Activated T-cell treated with anti-CD3 and anti-CD28 coated beads for 24 hours (primary cell): ENCODE measurements around the gene SUPV3L1.

Experiments used
- DNase-seq: peaks from one replicate; pipeline ENCODE4 v3.0.0-alpha.2; 2020; ENCODE audit warnings: low read depth

Gene SUPV3L1

DNA sequence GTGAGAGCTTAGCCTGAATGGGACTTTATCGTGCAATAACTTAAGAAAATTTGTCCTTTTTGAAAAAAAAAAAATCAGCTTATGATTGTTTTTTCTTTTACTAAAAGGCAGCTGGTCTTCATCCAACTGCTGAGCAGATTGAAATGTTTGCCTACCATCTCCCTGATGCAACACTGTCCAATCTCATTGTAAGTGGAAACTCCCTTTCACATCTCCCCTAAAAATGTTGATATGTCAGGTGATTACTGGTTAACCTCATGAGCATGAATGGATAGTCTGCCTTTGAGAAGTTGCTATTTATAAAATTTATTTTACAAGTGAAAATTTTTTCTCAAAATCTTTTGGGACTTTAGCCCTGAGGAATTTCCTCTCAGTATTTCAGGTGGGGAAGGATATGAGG lies 22.3 kb downstream of the SUPV3L1 start:
- no peak for DNase-seq

DNA sequence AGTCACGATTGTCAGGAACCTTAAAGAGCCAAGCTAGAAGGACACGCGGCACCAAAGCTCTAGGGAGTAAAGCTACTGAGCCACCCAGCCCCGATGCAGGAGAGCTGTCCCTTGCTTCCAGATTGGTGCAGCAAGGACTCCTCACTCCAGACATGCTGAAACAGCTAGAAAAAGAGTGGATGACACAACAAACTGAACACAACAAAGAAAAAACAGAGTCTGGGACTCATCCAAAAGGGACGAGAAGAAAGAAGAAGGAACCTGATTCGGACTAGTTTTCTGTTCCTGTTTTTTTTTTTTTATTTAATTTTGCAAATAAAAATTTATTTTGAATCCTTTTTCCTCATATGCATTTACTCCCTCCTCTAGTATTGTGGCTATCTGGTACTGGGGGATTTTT lies 28.7 kb downstream of the SUPV3L1 start:
- no peak for DNase-seq

DNA sequence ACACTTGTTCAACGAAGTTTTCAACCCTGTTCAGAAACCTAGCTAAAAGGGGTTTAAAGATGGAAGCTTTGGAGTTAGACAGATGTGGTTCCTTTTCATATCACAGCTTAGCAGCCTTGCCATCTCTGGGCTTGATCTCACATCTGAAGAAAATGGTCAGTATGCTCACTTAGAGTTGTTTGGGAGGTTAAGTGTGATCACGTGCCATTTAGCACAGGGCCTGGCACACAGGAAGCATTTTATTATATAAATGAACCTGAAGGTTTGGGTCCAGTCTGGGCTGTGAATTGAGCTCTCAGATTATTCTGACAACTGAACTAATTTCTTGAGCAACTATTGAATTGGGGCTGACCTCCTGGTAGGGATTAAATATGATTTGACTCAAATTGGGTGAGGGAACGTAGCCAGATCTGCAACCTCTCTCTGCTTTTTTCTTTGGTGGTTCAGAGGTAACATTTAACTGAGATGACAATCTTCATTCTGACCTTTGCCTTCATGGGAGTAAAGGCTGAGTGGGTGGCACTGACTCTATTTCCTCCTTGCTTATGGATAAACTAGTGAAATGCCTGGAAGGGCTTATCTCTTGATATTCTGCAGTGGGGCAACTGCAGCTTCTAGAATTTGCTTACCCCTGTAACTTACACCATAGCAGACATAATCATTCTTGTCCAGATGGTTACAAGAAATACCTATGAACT lies 29.9 kb downstream of the SUPV3L1 start:
- no peak for DNase-seq

DNA sequence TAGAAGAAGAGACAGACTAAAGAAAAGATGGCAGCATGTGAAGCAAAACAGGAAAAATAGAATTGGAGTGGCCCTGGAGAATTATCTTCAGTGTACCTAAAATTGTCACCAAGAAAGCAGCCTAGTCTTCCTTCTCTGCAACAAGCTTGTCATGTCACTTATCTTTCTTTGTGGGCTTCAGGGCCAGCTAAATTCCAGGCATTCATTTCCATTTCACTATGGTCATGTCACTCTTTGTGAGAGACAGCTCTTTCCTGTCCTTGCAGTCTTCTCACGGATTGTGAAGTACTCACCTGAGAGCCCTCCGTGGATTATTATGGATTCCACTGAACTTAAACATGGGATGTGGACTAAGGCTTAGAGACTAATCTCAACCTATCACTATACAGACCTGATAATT lies 31.1 kb downstream of the SUPV3L1 start:
- no peak for DNase-seq

DNA sequence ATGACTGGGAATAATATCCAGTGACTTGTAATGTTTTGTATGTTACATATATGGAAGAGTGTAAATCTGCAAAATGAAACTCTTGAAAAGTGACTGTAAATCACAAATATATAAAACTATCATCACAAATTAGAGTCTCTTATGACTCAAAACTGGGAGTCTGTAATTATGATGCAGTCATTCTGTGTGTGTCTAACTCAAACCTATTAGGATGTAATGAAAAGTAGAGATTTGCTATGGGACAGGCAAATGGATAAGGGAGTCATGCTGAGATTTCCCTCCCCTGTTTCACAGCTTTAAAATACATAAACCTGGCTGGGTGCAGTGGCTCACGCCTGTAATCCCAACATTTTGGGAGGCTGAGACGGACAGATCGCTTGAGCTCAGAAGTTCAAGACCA lies 31.5 kb downstream of the SUPV3L1 start:
- DNase-seq: no peak

DNA sequence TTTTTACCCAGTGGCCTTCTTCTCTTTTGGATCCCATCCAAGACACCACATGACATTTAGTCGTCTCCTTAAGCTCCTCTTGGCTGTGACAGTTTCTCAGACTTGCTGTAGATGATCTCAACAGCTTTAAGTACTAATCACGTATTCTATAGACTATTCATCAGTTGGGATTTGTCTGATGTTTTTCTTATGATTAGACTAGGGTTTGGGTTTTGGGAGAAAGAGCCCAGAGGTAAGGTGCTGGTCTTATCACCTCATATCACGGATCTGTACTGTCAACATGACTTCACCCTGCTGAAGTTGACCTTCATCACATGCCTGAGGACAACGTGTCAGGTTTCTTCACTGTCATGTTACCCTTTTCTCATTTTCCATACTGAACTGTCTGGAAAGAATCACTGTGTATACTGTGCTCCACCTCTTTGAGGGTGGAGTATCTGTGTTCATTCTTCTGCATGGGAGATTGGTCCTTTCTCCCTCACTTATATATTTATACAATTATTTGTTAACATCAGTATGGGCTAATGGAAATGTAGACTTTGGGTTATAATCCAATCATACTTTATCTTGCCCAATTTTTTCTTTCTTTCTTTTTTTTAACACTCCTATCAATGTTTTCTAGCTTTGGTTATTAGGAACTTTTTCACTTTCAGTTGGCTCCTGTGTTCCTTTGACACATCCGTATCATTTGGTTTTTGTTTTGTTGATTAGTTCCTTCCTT lies 33.7 kb downstream of the SUPV3L1 start:
- no peak for DNase-seq

DNA sequence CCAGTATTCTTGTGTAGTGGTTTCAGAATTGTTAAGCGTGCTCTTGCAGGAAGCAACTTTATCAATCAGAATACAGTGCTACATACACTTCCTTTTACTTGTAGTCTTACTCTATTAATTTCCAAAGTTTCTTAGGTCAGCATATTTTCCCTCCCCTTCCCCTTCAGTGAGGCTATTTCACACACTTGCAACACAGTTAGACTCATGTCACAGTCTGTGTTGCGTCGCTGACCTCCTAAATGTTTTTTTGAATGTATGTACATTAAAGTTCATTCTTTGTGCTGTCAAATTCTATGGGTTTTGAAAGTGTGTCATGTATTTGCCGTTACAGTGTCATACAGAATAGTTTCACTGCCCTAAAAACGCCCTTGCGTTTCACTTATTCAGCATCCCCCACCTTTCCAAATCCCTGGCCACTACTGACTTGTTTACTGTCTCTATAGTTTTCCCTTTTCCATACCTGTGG lies 34.7 kb downstream of the SUPV3L1 start:
- no peak for DNase-seq

DNA sequence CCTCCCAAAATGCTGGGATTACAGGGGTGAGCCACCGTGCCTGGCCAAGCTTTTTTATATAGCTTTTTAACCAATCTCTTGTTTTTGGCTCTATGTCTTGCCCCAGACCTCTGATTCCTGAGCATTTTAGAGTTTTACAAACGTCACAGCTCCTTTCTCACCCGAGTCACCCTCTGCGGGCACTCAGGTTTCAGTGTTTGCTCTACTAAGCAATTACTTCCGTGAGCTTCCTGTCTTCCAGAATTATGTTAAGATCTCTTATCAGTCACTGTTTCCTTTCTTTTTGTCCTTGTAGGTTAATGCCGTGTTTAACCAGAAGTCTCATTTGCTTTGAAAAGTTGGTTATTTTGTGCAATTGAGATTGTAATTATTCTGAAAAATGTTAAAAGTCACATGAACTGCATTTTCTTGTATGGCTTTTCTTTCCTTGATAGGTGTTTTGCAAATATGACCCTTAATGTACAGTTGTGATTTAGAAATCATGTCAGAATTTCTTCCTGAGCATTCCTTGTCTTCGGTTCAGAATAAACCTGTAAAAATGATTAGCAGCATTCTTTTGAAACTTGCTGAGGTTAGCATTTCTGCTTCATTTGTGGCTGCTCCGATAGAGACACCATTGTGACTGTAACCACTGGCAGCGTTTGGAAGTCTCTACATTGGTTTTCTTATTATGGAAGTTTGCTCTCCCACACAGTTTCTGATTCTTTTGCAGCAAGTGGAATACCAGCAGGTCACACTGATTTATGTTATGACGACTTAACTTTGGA lies 35.6 kb downstream of the SUPV3L1 start:
- DNase-seq: no peak

DNA sequence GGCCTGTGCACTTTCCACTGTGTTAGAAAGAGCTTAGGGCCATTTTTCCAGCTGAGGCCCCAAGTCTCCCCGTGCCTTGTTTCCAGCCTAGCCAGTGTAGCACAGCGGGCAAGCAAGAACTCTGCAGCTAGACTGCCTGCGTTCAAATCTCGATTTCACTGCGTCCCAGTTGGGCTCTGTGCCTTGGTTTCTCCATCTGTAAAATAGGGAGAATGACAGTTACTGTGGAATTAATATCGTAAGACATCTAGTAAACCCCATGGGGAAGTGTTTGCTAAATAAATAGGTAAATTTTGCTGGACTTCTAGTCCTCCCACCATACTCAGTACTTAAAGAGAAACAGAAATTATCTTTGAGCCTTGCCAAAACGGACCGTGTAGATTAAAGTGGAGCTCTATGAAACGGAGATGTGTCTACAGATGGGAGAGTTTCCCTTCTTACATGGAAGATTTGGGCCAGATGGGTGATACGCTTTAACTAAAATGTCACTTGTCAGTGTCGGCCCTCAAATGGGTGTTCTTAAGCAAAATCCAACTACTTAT lies 36.6 kb downstream of the SUPV3L1 start:
- no peak for DNase-seq

DNA sequence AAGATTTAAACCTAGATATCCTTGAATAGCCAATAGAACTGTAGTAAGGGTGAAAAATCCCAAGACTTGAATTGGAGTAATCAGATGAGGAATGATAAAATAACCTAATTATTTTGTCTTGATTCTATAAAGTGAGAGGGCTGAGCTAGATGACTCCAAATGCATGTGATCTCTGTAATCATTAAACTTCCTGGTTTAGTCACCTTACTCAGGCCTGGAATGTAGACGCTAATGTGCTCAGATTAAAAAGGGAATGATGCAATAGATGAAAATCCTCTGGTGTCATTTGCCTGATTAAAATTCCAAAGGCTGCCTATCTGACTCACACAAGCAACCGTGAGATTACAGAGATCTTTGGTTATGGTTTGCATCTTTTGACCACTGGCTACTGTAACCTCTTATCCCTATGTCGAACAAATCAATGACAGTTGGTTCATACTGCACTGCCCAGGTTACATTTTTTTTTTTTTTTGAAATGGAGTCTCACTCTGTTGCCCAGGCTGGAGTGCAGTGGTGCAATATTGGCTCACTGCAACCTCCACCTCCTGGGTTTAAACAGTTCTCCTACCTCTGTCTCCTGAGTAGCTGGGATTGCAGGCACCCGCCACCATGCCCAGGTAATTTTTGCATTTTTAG lies 37.2 kb downstream of the SUPV3L1 start:
- no peak for DNase-seq

DNA sequence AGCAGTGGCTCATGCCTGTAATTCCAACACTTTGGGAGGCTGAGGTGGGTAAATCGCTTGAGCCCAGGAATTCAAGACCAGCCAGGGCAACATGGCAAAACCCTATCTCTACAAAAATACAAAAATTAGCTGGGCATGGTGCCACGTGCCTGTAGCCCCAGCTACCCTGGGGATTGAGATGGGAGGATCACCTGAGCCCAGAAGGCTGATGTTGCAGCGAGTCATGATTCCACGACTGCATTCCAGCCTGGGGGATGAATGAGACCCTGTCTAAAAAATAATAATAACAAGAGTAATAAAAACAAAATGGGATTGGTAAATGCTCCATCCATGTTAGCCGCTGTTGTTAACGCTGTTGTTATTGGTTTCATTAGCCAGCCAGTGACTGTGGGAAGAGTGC lies 38.8 kb downstream of the SUPV3L1 start:
- DNase-seq: no peak

DNA sequence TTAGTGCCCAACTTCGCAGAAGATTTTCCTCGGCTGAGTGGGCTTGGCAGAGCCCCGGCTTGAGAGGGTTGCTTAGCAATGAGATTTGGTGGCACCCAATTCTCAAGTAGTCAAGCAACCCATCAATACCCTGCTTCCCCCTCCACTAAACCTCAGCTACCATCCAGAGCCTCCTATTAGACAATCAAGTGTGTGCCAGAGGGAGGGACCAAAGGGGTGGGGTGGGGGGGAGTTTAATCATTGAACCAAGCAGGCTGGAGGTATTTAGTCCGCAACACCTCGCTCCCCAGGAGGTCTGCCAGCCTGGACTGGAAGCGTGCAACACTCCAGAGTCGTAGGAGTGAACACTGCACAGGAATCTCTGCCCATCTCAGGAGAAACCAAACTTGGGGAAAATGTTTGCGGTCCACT lies 40.0 kb downstream of the SUPV3L1 start, which contains the start of gene HKDC1:
HKDC1 (plus strand) TSS at position 292 of the 411 bp plus-strand sequence; CDS start at position 396, 104 bp downstream.
- DNase-seq: no peak

DNA sequence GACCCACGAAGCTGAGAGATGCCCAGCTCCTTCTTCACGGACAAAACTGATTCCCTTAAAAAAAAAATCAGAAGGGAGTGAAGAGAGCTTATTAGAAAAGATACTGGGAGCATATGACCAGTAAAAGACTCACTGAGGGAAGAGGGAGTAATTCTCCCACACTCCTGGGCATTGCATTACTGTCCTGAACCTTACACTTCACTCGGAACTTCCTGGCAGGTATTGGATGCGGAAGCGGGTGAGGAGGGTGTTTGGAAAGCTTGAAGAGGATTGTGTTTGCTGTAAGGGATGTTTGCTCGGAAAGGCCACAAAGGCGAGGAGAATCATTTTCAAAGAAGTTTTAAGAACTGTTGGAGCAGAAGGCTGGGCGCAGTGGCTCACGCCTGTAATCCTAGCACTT lies 40.5 kb downstream of the SUPV3L1 start:
- no peak for DNase-seq

DNA sequence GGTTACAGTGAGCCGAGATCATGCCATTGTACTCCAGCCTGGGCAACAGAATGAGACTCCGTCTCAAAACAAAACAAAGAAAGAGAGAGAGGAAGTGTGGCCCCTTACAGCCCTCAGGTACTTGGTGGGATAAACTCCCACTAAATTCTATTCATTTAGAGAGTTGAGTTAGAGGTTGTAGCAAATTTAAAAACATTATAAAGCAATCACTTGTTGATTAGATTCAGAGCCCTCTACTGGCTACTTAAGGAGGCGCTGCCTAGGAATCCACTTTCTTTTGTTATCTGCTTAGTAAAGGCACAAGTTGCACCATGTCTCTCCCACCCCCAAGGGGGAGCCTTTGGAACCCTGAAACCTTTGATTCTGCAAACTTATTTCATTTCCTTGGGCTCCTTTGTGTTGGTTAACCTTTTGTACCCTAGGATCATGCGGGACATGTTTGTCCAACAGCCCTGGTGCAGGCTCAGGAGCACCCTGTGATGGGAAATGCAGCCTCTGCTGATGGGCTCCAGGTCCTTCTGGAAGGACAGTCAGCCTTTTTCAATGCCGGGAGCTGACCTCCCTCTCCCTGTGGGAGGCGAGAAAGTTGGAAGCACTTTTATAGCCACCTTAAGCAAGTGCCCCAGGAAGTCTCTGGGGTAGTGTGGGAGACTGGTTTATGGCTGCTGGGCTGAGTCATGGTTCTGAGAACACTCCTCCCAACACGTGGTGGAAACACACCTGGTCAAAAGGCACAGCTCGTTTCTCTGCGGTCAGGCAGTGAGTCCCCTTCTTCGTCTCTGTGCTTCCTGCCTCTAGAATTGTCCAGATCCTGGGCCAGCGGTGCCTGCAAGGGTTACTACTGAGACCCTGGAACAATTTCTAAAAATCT lies 42.4 kb downstream of the SUPV3L1 start:
- DNase-seq: peak; percentile 71

DNA sequence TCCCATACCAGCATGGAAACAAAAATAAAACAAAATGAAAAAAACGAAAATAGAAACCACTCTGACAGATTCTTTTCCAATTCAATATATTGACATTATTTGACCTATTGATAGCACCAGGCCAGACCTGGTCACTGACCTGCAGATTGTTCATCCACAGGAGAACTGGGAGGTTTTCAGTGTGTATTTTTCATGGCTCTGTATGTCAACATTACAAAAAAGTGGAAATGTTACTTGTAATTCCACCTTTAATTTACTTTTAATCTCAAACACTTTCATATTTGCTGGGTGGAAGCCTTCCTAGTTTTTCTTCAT lies 43.0 kb downstream of the SUPV3L1 start:
- no peak for DNase-seq

DNA sequence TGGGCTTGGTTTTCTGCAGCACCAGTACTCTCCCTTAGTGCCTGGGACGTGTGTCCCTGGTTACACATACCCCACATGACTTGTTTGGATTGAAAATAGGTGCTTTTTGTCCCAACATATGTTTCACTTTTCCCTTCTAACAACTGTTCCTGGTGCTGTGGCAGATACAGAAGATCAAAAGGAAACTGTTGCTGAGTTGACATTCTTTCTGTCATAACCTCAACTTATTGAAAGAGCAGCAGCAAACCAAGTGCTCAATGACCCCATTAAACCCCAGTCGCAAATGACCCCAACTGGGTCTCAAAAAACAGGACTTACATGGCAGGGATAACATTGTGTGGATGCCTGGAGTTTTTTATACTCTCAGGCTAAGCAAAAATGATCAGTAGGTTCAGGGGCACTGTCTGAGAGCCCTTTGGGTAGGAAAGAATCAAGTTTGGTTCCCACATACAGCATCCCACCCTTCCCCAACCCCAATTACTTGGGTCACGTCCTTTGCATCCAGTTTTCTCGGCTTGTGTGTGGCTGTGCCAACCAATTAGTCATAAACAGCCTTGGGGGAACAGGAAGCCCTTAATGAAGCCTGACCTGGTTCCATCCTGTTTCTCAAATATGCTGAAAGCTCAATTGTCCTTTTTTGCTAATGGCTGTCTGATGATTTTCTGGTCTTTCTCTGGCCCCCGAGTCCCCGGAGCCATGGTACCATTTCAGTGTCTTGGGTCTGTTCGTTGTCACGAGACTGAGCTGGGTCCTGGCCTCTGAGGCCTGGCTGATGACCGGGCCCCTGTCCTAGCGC lies 45.0 kb downstream of the SUPV3L1 start:
- no peak for DNase-seq

DNA sequence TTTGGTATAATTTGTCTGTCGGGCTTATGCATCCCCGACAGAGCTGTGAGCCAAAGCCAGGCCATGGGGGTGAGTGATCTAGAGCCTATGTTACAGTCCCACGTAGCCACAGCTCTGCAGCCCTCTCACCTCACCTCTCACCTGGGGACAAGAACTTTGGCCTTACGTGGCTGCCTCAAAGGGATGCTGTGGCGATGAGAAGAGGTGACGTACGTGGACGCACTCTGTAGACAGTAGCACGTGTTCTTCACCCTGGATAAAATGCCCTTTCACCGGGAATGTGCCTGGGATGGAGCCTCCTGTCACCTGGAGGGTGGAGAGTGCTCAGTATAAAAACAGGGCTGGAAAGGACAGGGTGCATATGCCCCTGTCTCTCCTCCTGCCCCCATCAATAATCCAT lies 45.6 kb downstream of the SUPV3L1 start:
- no peak for DNase-seq

DNA sequence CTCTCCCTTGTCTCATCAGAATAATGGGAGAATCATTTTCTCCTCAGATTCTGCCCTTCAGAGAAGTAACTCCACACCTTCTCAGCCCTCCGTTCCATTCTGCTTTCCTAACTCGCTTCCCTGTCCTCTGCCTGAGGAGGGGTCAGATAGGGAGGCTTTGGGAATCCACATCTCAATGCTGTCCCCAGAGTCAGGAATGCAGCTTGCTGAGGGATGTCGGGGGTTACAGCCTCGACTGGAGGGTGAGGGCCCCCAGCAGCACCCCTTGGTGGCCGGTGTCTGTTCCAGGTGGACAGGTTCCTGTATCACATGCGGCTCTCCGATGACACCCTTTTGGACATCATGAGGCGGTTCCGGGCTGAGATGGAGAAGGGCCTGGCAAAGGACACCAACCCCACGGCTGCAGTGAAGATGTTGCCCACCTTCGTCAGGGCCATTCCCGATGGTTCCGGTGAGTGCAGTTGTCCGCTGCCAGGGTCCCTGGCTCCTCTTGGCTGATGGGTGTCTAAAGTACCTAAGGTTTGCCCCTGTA lies 47.0 kb downstream of the SUPV3L1 start:
- no peak for DNase-seq

DNA sequence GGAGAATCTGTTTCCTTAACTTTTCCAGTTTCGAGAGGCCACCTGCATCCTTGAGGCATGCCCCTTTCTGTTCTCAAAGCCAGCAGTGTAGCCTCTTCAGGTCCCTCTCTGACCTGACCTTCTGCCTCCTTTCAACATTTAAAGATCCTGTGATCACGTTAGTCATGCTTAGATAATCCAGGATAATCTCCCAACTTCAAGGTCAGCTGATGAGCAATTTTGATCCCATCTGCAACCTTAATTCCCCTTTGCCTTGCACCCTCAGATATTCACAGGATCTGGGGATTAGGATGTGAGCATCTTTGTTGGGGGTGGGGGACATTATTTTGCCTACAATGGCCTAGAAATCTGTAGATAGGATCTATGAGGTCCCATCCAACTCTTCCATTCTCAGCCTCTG lies 48.1 kb downstream of the SUPV3L1 start:
- DNase-seq: no peak

DNA sequence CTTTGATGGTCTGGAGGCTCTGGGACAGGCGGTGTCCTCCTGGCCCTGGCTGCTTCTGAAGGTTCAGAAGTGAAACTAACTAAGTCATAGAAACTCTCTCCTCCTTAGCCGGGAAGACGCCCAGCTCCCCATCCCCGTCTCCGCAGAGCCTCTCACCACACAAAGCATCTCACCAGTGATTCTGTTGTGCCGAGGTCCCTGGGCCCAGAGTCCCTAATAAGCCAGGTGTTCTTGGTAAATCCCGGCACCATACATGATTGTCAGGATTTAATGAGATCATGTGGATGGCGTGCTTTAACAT lies 49.5 kb downstream of the SUPV3L1 start:
- no peak for DNase-seq
